Subcutaneous abdominal adipose tissue (tissue), 5 donors: ENCODE data around the gene CCNI.
A peak's percentile ranks its signal among the peaks of the same experiment; 100 is the strongest.

Experiments used
- H3K27ac ChIP-seq: one replicate; pipeline ENCODE4 v1.7.0; 2013; ENCODE audit warnings: low read depth, mild to moderate bottlenecking, inconsistent platforms, low read length, moderate library complexity
- H3K27me3 ChIP-seq, 5 donors: one replicate each; pipeline ENCODE4 v1.7.0; 2013; ENCODE audit warnings: low read length in 5 of 5, inconsistent platforms in 1 of 5; ENCODE audit not compliant: control insufficient read depth in 5 of 5, insufficient read depth in 4 of 5
- H3K36me3 ChIP-seq, 5 donors: one replicate each; pipeline ENCODE4 v1.7.0; 2013; ENCODE audit warnings: low read length in 5 of 5; ENCODE audit not compliant: control insufficient read depth in 5 of 5, insufficient read depth in 5 of 5
- H3K4me1 ChIP-seq, 5 donors: one replicate each; pipeline ENCODE4 v1.7.0; 2013; ENCODE audit warnings: low read length in 5 of 5, mild to moderate bottlenecking in 3 of 5, moderate library complexity in 1 of 5; ENCODE audit not compliant: control insufficient read depth in 5 of 5, insufficient read depth in 5 of 5
- H3K4me3 ChIP-seq, 5 donors: one replicate each; pipeline ENCODE4 v1.7.0; 2013; ENCODE audit warnings: low read length in 5 of 5, low read depth in 1 of 5
- H3K9ac ChIP-seq, 5 donors: one replicate each; pipeline ENCODE4 v1.7.0; 2013; ENCODE audit warnings: low read length in 5 of 5, mild to moderate bottlenecking in 4 of 5, moderate library complexity in 3 of 5
- H3K9me3 ChIP-seq, 5 donors: one replicate each; pipeline ENCODE4 v1.7.0; 2013; ENCODE audit warnings: low read length in 5 of 5; ENCODE audit not compliant: control insufficient read depth in 5 of 5
- donor health status: healthy.
- donor health status: healthy.
- donor health status: healthy.
- donor health status: healthy.
- donor health status: healthy.

CCNI gene

GRCh38 chr4:77010841-77011354, 64.9 kb downstream of the CCNI start:
- Histone ChIP-seq H3K4me1 (peaks cover 0 to 35% (median 31%) of the 10 kb centered on the region in 5 donors), H3K9ac (no peak overlapping the region), H3K4me3 (no peak overlapping the region), H3K27me3 (no peaks in the 10 kb centered on the region), H3K27ac (peak overlapping the region; percentile 25), H3K9me3 (no peaks in the 10 kb centered on the region), H3K36me3 (peaks cover 29 to 46% (median 31%) of the 10 kb centered on the region in 5 donors)

- peaks cover 0 to 35% (median 31%) of the 10 kb centered on the region in 5 donors for H3K4me1 ChIP-seq
- no peak overlapping the region for H3K4me3 ChIP-seq
- H3K27me3 ChIP-seq, result no peaks in the 10 kb centered on the region
- no peak overlapping the region for H3K9ac ChIP-seq
- peak overlapping the region; percentile 48 for H3K27ac ChIP-seq
- peaks cover 21 to 39% (median 24%) of the 10 kb centered on the region in 5 donors for H3K36me3 ChIP-seq
- H3K9me3 ChIP-seq, result no peaks in the 10 kb centered on the region
These were observed 66.2 kb downstream of the CCNI start for GRCh38 chr4:77009511-77010115.

GRCh38 chr4:77007358-77008230, 68.2 kb downstream of the CCNI start:
- Histone ChIP-seq H3K36me3 (peaks cover 22 to 36% (median 31%) of the 10 kb centered on the region in 5 donors), H3K9ac (peak overlapping the region in 2 of 5 donors; percentile 8 to 49), H3K4me3 (no peak overlapping the region), H3K4me1 (peaks cover 0 to 34% (median 33%) of the 10 kb centered on the region in 5 donors), H3K27ac (peak overlapping the region; percentile 20), H3K9me3 (no peaks in the 10 kb centered on the region), H3K27me3 (no peaks in the 10 kb centered on the region)

- Histone ChIP-seq H3K9me3 (no peaks in the 10 kb centered on the region), H3K4me1 (peaks cover 0 to 39% (median 36%) of the 10 kb centered on the region in 5 donors), H3K9ac (peak overlapping the region in 2 of 5 donors; percentile 8 to 49), H3K27ac (peak overlapping the region; percentile 20), H3K36me3 (peaks cover 18 to 39% (median 28%) of the 10 kb centered on the region in 5 donors), H3K27me3 (no peaks in the 10 kb centered on the region), H3K4me3 (no peak overlapping the region)
These were observed 68.9 kb downstream of the CCNI start for GRCh38 chr4:77006753-77007353.

- Histone ChIP-seq H3K27ac (no peak overlapping the region), H3K4me3 (no peak overlapping the region), H3K36me3 (peaks cover 36 to 54% (median 45%) of the 10 kb centered on the region in 5 donors), H3K27me3 (no peaks in the 10 kb centered on the region), H3K4me1 (peaks cover 0 to 37% (median 27%) of the 10 kb centered on the region in 5 donors), H3K9me3 (peaks cover 0 to 1% (median under 1%) of the 10 kb centered on the region in 5 donors), H3K9ac (no peak overlapping the region)
These were observed 72.4 kb downstream of the CCNI start for GRCh38 chr4:77003400-77003799.

- peaks cover 45 to 63% (median 48%) of the 10 kb centered on the region in 5 donors for H3K36me3 ChIP-seq
- H3K27me3 ChIP-seq, result no peaks in the 10 kb centered on the region
- no peak overlapping the region for H3K4me3 ChIP-seq
- no peak overlapping the region for H3K9ac ChIP-seq
- peak overlapping the region; percentile 20 for H3K27ac ChIP-seq
- peaks cover 0 to 29% (median 19%) of the 10 kb centered on the region in 5 donors for H3K4me1 ChIP-seq
- H3K9me3 ChIP-seq, result peaks cover 0 to 4% (median 3%) of the 10 kb centered on the region in 5 donors
These were observed 73.3 kb downstream of the CCNI start for GRCh38 chr4:77002321-77003107.

GRCh38 chr4:77001907-77002306, 73.9 kb downstream of the CCNI start:
- Histone ChIP-seq H3K4me1 (peaks cover 0 to 22% (median 13%) of the 10 kb centered on the region in 5 donors), H3K27ac (peak overlapping the region; percentile 20), H3K9ac (peak overlapping the region in 1 of 5 donors; percentile 2)

GRCh38 chr4:76998251-76998901, 77.4 kb downstream of the CCNI start:
- H3K36me3 ChIP-seq, result peaks cover 29 to 54% (median 49%) of the 10 kb centered on the region in 5 donors
- peak overlapping the region; percentile 4 for H3K27ac ChIP-seq
- no peaks in the 10 kb centered on the region for H3K27me3 ChIP-seq
- peaks cover 0 to 4% (median 3%) of the 10 kb centered on the region in 5 donors for H3K9me3 ChIP-seq
- H3K4me1 ChIP-seq, result peaks cover 0 to 23% (median 6%) of the 10 kb centered on the region in 5 donors
- H3K9ac ChIP-seq, result no peak overlapping the region
- no peak overlapping the region for H3K4me3 ChIP-seq

More at GRCh38 chr4:77001907-77002306, 73.9 kb downstream of the CCNI start:
- Histone ChIP-seq H3K36me3 (peaks cover 49 to 67% (median 52%) of the 10 kb centered on the region in 5 donors), H3K4me3 (no peak overlapping the region), H3K9me3 (peaks cover 0 to 4% (median 3%) of the 10 kb centered on the region in 5 donors), H3K27me3 (no peaks in the 10 kb centered on the region)

- H3K9ac ChIP-seq, result no peak overlapping the region
- no peaks in the 10 kb centered on the region for H3K27me3 ChIP-seq
- peaks cover 0 to 17% (median 4%) of the 10 kb centered on the region in 5 donors for H3K4me1 ChIP-seq
- H3K9me3 ChIP-seq, result peaks cover 0 to 4% (median 3%) of the 10 kb centered on the region in 5 donors
- peaks cover 28 to 48% (median 43%) of the 10 kb centered on the region in 5 donors for H3K36me3 ChIP-seq
- no peak overlapping the region for H3K27ac ChIP-seq
- H3K4me3 ChIP-seq, result no peak overlapping the region
These were observed 78.3 kb downstream of the CCNI start for GRCh38 chr4:76997532-76997931.
